Measurements from ENCODE around the gene IMPA2.

IMPA2 gene

GRCh38 chr18:12021077-12021476 is 39.8 kb downstream of the IMPA2 start:
- POLR2A ChIA-PET, result no interaction called here
- peaks cover 0 to 5% of the 10 kb centered on the region in 2 experiments; a peak in 1 of 3 replicates for H3K36me3 ChIP-seq (ENCODE audit: control insufficient read depth in 2 of 2, insufficient read depth in 1 of 2, low read length in 2 of 2)
- H3K9me3 ChIP-seq (ENCODE audit: control insufficient read depth, insufficient read depth, low read depth, low read length), result no peaks in the 10 kb centered on the region
- no peak overlapping the region for H3K27ac ChIP-seq (ENCODE audit: extremely low read depth, low read depth, low read length)
- CTCF ChIA-PET, result interaction anchor here (1.2 kb wide), 1 partner anchor 18 kb away, joined by 4 read pairs; no protein-coding TSS in a partner anchor
- TF ChIP-seq PRDM2 (tag by site-specific recombination; IDR thresholded peaks at IDR 0.05; ENCODE audit: borderline replicate concordance) (no peak), ZNF521 (tag by site-specific recombination; IDR thresholded peaks at IDR 0.05) (no peak), ZNF704 (tag by site-specific recombination; IDR thresholded peaks at IDR 0.05) (no peak), ZNF670 (tag by site-specific recombination; IDR thresholded peaks at IDR 0.05; ENCODE audit: low read depth) (no peak), ZNF133 (tag by site-specific recombination; IDR thresholded peaks at IDR 0.05) (no peak), ZNF223 (tag by site-specific recombination; IDR thresholded peaks at IDR 0.05) (no peak), ZNF140 (tag by site-specific recombination; IDR thresholded peaks at IDR 0.05) (no peak), ZNF274 (IDR thresholded peaks at IDR 0.05; ENCODE audit: low read length) (no peak), ZNF274 (tag by site-specific recombination; IDR thresholded peaks at IDR 0.05; ENCODE audit: borderline replicate concordance) (no peak), ZNF280D (tag by site-specific recombination; IDR thresholded peaks at IDR 0.05) (no peak), ZNF311 (tag by site-specific recombination; IDR thresholded peaks at IDR 0.05; ENCODE audit: borderline replicate concordance) (no peak), GLIS1 (tag by site-specific recombination; IDR thresholded peaks at IDR 0.05) (no peak), ZBTB48 (tag by site-specific recombination; IDR thresholded peaks at IDR 0.05) (no peak), ZNF391 (tag by site-specific recombination; IDR thresholded peaks at IDR 0.05; ENCODE audit: borderline replicate concordance, low read depth) (no peak), ZNF280C (tag by site-specific recombination; IDR thresholded peaks at IDR 0.05) (no peak), ZBTB20 (tag by site-specific recombination; IDR thresholded peaks at IDR 0.05) (no peak), ZSCAN18 (tag by site-specific recombination; IDR thresholded peaks at IDR 0.05) (no peak), ZNF248 (tag by site-specific recombination; IDR thresholded peaks at IDR 0.05) (no peak), ZNF544 (tag by site-specific recombination; IDR thresholded peaks at IDR 0.05) (no peak), SP3 (tag by site-specific recombination; IDR thresholded peaks at IDR 0.05) (no peak)
- H3K4me1 ChIP-seq (ENCODE audit: control insufficient read depth, insufficient read depth, low read length), result no peaks in the 10 kb centered on the region
- no peak overlapping the region for H3K4me3 ChIP-seq (ENCODE audit: low read depth, low read length)

Measured in HEK293 (cell line).